ELR (cell line): ENCODE data around the gene KCTD10.

Experiments
- DNase-seq: peaks from one replicate; pipeline ENCODE4 v3.0.0-alpha.2; 2015; ENCODE audit warnings: low read depth

KCTD10 gene

DNA sequence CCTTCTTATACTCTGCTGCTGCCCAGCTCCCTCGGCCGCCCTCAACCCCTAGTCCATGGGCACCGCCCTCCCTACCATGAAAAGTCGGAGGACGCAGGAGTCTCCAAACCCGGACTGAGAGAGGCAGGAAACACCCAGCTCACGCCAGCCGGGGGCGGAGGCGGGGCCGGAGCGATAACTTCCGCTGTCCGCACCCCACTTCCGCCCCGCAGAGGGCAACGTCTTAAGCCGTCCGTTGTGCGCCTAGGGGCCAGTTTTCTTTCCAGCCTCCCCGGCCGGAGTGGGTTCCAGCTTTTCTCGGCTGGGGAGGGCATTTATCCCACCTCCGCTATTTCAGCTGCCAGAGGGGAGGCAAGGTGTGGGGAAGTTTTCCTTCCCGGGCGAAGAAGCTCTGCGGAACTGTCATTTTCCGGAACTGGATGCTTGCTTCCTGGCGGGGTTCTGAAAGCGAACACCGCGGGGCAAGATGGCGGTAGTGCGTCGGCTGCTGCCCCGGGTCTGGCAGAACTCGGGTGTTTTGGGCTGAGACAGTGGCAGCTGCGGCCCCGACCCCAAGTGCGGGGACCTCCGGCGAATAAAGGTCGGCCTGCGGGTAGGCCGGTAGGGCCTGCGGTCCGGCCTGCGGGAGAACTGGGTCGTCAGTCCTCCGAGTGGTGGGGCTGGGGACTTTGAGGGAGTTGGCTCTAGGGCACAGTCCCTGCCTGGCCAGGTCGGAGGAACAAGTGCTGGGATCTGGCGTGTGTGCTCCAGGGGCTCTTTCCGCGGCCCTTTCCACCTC lies at the start of gene KCTD10, which contains the start of gene UBE3B:
KCTD10 (minus strand) TSS at position 116 of the 778 bp plus-strand sequence; CDS start at position 78, 38 bp downstream.
UBE3B (plus strand) TSS at position 450 of the 778 bp plus-strand sequence. CDS start 5,918 bp downstream, outside the sequence.
- peak; percentile 95 for DNase-seq

DNA sequence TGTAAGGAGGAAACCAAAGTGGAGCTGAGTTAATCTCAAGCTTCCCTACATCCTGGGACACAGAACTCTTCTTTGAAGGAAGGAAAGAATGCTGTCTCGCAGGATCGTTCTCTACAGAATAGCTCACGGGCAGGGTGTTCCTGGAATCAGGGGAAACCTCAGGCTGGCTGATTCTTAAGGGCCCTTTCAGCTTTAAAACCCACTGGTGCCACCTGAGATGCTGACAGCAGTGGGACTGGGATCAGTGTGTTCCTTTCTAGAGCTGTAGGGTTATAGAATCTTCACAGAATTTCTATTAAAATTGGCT lies 48.1 kb upstream of the KCTD10 start:
- no peak for DNase-seq

- DNase-seq, result no peak
Observed at GRCh38 chr12:109524466-109525278, 47.6 kb upstream of the KCTD10 start.

DNA sequence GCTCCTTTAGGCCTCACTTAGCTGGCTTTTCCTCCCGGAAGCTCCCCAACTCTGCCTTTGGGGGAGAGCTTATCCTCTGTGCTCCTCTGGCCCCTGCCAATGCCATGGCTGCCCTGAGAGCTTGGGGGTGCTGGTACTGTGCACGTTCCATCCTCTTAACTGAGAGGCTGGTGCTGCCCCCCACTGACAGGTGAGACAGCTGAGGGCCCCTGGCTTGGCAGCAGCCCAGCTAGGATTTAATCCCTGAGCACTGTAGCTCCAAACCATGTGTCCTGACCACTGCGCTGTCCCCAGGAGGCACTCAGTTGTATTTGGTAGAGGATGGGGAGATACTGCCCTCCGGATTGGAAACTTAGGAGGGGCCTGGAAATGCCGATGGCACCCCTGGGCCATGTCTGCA lies 46.4 kb upstream of the KCTD10 start:
- no peak for DNase-seq

DNA sequence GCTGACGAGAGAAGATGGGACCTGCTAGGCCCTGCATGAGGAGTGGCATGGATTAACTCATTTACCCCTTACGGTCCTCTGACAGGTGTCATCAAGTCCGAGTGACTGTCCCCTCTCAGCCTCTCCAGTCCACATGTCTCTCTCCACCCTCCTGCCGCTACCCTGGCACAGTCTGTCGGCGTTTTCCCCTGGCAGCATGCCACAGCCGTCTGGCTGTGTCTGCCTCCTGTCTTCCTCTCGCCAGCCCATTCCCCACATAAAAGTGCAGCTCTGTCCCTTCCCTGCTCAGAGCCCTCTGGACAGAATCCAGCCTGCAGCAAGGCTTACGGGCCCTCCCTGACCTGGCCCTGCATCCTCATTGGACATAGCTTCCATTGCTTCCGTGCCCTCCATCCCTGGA lies 46.0 kb upstream of the KCTD10 start:
- DNase-seq, result no peak

- DNase-seq, result no peak
Observed at GRCh38 chr12:109521831-109522230, 44.7 kb upstream of the KCTD10 start.

DNA sequence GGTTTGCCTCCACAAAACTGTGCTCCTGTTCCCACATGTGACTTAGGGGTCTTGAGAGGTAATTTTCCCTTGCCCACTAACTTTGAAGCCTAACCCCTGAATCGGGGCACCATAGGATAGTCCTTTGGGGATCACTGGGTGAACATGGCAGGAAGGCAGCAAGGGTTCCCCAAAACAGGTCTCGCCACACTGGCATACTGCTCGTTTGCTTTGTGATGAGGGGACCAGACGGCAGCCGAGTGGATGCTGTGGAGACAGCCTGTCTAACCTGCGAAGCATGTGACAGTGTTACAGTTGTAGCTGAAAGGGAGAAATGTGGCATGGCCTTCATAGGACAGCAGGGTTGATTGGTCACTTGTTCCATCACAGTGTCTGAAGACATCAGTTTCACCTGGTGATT lies 42.7 kb upstream of the KCTD10 start:
- no peak for DNase-seq

- DNase-seq, result peak; percentile 88
Observed at GRCh38 chr12:109518820-109519665, 41.9 kb upstream of the KCTD10 start.

DNA sequence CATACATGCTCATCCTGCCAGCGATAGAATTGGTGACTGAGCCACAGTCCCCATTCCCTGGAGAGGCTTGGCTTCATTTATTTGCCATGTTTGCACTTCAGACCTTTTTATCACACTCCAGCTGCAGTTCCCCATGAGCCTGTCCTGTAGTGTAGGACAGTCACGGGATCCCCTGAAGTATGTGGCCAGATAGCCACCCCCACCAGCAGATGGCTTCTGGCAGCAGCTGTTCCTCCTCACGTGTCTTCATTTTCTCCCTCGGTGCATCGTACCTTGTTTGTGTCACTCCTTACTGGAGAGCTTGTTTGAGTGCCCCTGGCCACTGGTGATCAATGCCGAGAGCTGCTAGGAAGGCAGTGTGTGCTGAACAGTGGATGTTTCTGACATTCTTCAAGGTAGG lies 40.5 kb upstream of the KCTD10 start:
- no peak for DNase-seq

GRCh38 chr12:109513977-109514376 lies 36.9 kb upstream of the KCTD10 start:
- no peak for DNase-seq

DNA sequence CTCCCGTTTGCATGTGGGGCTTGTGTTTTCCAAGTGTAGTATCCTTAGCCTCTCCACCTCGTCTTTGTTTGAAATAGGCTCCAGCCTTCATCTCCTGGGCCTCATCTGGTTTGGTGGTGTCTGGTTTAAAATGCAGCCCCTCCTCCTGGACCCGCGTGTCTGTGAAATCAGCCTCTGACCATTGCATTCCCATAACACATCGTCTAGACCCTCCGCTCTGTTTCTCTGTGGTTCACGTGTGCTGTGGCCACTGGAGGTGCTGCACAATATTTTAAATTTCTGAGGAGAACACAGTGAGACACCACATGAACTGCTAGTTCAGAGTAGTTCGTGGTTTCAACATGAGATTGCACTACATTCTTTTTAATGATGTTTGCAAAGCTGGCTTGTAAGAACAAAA lies 36.0 kb upstream of the KCTD10 start:
- DNase-seq, result no peak

GRCh38 chr12:109512608-109513007 lies 35.5 kb upstream of the KCTD10 start:
- no peak for DNase-seq

- DNase-seq, result no peak
Observed at GRCh38 chr12:109510196-109510595, 33.1 kb upstream of the KCTD10 start.

DNA sequence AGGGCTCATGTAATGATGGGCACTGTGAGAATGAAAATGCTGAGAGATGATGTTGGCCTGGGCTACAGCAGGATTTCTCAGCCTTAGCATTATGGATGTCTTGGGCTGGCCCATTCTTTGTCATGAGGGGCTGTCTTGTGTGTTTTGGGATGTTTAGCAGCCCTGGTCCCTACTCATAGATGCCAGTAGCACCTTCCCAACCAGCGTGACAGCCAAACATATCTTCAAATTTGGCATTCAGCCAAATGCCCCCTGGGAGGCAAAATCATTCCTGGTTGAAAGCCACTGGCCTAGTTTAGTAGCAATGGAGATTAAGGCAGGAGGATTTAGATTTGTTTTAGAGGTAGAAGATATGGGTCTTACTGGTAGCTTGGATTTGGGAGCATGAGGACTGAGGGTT lies 27.0 kb upstream of the KCTD10 start:
- no peak for DNase-seq

- no peak for DNase-seq
Observed at GRCh38 chr12:109503611-109504010, 26.5 kb upstream of the KCTD10 start.

GRCh38 chr12:109502332-109502731 lies 25.2 kb upstream of the KCTD10 start:
- no peak for DNase-seq

DNA sequence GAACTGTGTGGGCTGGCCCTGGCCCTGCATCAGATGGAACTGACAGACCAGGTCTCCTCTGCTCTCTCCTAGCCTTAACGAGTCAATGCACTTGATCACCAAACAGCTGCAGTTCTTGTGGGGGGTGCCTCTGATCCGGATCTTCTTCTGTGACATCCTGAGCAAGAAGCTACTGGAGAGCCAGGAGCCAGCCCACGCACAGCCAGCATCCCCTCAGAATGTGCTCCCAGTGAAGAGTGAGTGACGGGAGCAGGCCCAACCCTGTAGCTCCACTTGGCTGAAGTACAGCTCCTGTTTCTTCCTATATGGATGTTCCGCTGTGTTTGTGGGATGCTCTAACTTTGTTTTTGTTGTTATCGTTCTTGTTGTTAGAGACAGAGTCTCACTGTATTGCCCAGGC lies 24.2 kb upstream of the KCTD10 start:
- DNase-seq, result no peak

- DNase-seq, result peak; percentile 4
Observed at GRCh38 chr12:109500406-109501185, 23.5 kb upstream of the KCTD10 start.

- DNase-seq, result peak; percentile 38
Observed at GRCh38 chr12:109497675-109498074, 20.6 kb upstream of the KCTD10 start.

GRCh38 chr12:109496306-109496705 lies 19.2 kb upstream of the KCTD10 start:
- no peak for DNase-seq

DNA sequence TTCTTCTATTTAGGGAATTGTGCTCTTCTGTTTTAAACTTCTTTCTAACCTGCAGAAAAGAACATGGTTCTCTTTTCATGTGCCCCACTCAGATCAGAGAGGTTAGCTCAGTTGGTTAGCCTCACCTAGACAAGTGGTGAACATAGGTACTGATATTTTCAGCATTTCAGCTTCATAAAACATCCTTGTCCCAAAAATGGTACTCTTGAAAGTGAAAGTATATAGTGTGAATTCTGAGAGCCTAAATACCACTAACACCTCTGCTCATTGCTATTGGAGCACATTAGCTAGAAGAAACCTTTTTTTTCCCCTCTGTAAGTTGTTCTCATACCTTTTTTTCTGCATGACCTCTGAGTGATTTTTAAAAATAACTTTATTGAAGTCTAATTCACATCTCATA lies 17.9 kb upstream of the KCTD10 start:
- no peak for DNase-seq
